Right lobe of liver (tissue), 6 donors: ENCODE results near the gene PRKCD. TPM values are rescaled to one million over a fixed set of nuclear protein-coding genes. Genes with fewer than 3 reads are reported as not detected.
A peak's percentile ranks its signal among the peaks of the same experiment; 100 is the strongest.

Experiments used
- ATAC-seq, 4 donors: fragments of 200-7000 bp; cut with Tn5 transposase; one replicate each; pipeline ENCODE4 v1.9.1; 2020; ENCODE audit warnings: mild to moderate bottlenecking in 4 of 4, moderate library complexity in 4 of 4
- DNase-seq, 3 donors: peaks; one replicate each; pipeline ENCODE4 v3.0.0-alpha.2; 2020
- H3K27ac ChIP-seq, 3 donors: fragments of 200-600 bp; one replicate each; pipeline ENCODE4 v1.8.0; 2022
- H3K27me3 ChIP-seq, 2 donors: fragments of 200-600 bp; one replicate each; pipeline ENCODE4 v1.8.0; 2022
- H3K36me3 ChIP-seq, 4 donors: fragments of 200-600 bp; sonication (generic) in 1 of 4; one replicate each; pipeline versions ENCODE4 v1.5.1 to v1.8.0; 2017 to 2022; ENCODE audit warnings: control low read depth in 1 of 4
- H3K4me1 ChIP-seq, 4 donors: fragments of 200-600 bp; sonication (generic) in 1 of 4; one replicate each; pipeline versions ENCODE4 v1.5.1 to v1.8.0; 2017 to 2022; ENCODE audit warnings: control low read depth in 1 of 4
- H3K4me3 ChIP-seq, 3 donors: fragments of 200-600 bp; one replicate each; pipeline ENCODE4 v1.8.0; 2022
- H3K9me3 ChIP-seq, 4 donors: fragments of 200-600 bp; sonication (generic) in 1 of 4; one replicate each; pipeline versions ENCODE4 v1.5.1 to v1.8.0; 2017 to 2022; ENCODE audit warnings: control low read depth in 1 of 4
- CTCF ChIP-seq, 4 donors: fragments of 200-600 bp in 3 of 4; fragments of 450-650 bp in 1 of 4; IDR thresholded peaks; one replicate each; pipeline versions ENCODE4 v1.5.1 to v1.8.0; 2016 to 2022; ENCODE audit warnings: antibody characterized with exemption in 4 of 4, mild to moderate bottlenecking in 2 of 4
- POLR2A ChIP-seq: fragments of 450-650 bp; IDR thresholded peaks from one replicate; pipeline ENCODE4 v1.6.1; 2017; ENCODE audit warnings: antibody characterized with exemption, mild to moderate bottlenecking
- WGBS: methylation state at CpG from one replicate; pipeline ENCODE4 v1.1.6; 2018; ENCODE audit warnings: low coverage, low lambda C conversion rate; ENCODE audit not compliant: insufficient coverage; ENCODE audit errors: missing lambda C conversion rate; 5-methylcytosine and 5-hydroxymethylcytosine counted together
- intact Hi-C, 2 donors: fragments of 100-400 bp; cut with DNase I; formaldehyde crosslinking; loops; one replicate each; pipeline versions ENCODE4 v1.11.2 to v1.14.1; 2022
- total RNA-seq, 6 experiments: library from RNA; depleted of rRNA in 2 of 6; stranded (reverse); fragments of >200 nt in 2 of 6; fragmentation: NEBNext Ultra II Directional in 3 of 6; extraction: Animal tissue kit (Norgen Biotek cat#: 25700) in 3 of 6; gene quantifications; one replicate each; pipeline versions ENCODE4 v1.1.0 to v1.2.4, GENCODE V29; 2016 to 2023
- donor health status: DM: no; HTN: yes; CAD: no.
- donor health status: DM: no; HTN: no; CAD: no.
- donor health status: DM: no; HTN: no; CAD: no.
- donor health status: DM: no; HTN: yes; CAD: no.
- donor health status: DM: no; HTN: yes; CAD: no.

Gene PRKCD
- total RNA-seq, 6 experiments from 2014 or later: 3.5 to 8.3 (median 5.1) TPM

- no peak overlapping the region for H3K4me3 ChIP-seq
- DNase-seq (no peak), ATAC-seq (no peak)
- no peak overlapping the region for H3K27ac ChIP-seq
- intact Hi-C loops: no loop called here
- TF ChIP-seq CTCF (IDR thresholded peaks at IDR 0.05) (no peak), POLR2A (no peak)
- peaks cover 0 to 13% (median 4%) of the 10 kb centered on the region in 4 donors for H3K4me1 ChIP-seq
- no peaks in the 10 kb centered on the region for H3K9me3 ChIP-seq
- no peaks in the 10 kb centered on the region for H3K36me3 ChIP-seq
- no peaks in the 10 kb centered on the region for H3K27me3 ChIP-seq
- 65% methylated on average over 3 of the region's 3 CpGs for WGBS
Measured at GRCh38 chr3:53145713-53146080, 15.3 kb upstream of the PRKCD start.

- intact Hi-C loops: no loop called here
- Histone ChIP-seq H3K27ac (no peak overlapping the region), H3K4me1 (peaks cover 0 to 19% (median 4%) of the 10 kb centered on the region in 4 donors), H3K4me3 (no peak overlapping the region), H3K36me3 (no peaks in the 10 kb centered on the region), H3K27me3 (no peaks in the 10 kb centered on the region), H3K9me3 (no peaks in the 10 kb centered on the region)
- ATAC-seq (no peak), DNase-seq (no peak)
- no peak for TF ChIP-seq POLR2A
- no peak for TF ChIP-seq CTCF (IDR thresholded peaks at IDR 0.05)
- 76% methylated on average over 6 of the region's 7 CpGs for WGBS
Measured at GRCh38 chr3:53146319-53146891, 14.6 kb upstream of the PRKCD start.

GRCh38 chr3:53147151-53147902, 13.7 kb upstream of the PRKCD start:
- Histone ChIP-seq H3K4me3 (no peak overlapping the region), H3K27me3 (no peaks in the 10 kb centered on the region), H3K36me3 (no peaks in the 10 kb centered on the region), H3K27ac (no peak overlapping the region), H3K9me3 (no peaks in the 10 kb centered on the region), H3K4me1 (peaks cover 0 to 19% (median 4%) of the 10 kb centered on the region in 4 donors)
- TF ChIP-seq CTCF (IDR thresholded peaks at IDR 0.05) (no peak), POLR2A (no peak)
- DNase-seq: no peak
- 70% methylated on average over 4 of the region's 11 CpGs for WGBS
- ATAC-seq: peak in 2 of 4 donors; percentile 13 to 19
- intact Hi-C loops: no loop called here

GRCh38 chr3:53147903-53148400, 13.1 kb upstream of the PRKCD start:
- ATAC-seq (no peak), DNase-seq (no peak)
- WGBS: no CpG with 5 or more reads among the region's 2 CpGs
- no peak overlapping the region for H3K27ac ChIP-seq
- peaks cover 0 to 19% (median 4%) of the 10 kb centered on the region in 4 donors for H3K4me1 ChIP-seq
- no peaks in the 10 kb centered on the region for H3K9me3 ChIP-seq
- intact Hi-C loops: no loop called here
- no peaks in the 10 kb centered on the region for H3K27me3 ChIP-seq
- H3K4me3 ChIP-seq: no peak overlapping the region
- no peaks in the 10 kb centered on the region for H3K36me3 ChIP-seq
- TF ChIP-seq POLR2A (no peak), CTCF (IDR thresholded peaks at IDR 0.05) (no peak)
